T-helper 2 cell treated with Interferon-gamma antibody and Interleukin-4, amounts not matched to agents 5 μg/mL and 100 μg/mL, for 36 hours (primary cell): ENCODE data around the gene NDUFS7.

Experiments
- DNase-seq: peaks from one replicate; pipeline ENCODE4 v3.0.0; 2021; ENCODE audit warnings: low spot score
- H3K27ac Mint-ChIP-seq: one replicate; pipeline ENCODE4 v1.8.0; 2021; ENCODE audit warnings: mild to moderate bottlenecking, mixed read lengths
- H3K27me3 Mint-ChIP-seq: one replicate; pipeline ENCODE4 v1.8.0; 2021; ENCODE audit warnings: low read depth, mixed read lengths
- H3K36me3 Mint-ChIP-seq: one replicate; pipeline ENCODE4 v1.8.0; 2021; ENCODE audit warnings: low read depth, mixed read lengths
- H3K4me1 Mint-ChIP-seq: one replicate; pipeline ENCODE4 v1.8.0; 2021; ENCODE audit warnings: low read depth, mixed read lengths
- H3K4me3 Mint-ChIP-seq: one replicate; pipeline ENCODE4 v1.8.0; 2022; ENCODE audit warnings: mild to moderate bottlenecking, moderate library complexity, mixed read lengths
- H3K9me3 Mint-ChIP-seq: one replicate; pipeline ENCODE4 v1.8.0; 2021; ENCODE audit warnings: mixed read lengths

Gene NDUFS7

DNA sequence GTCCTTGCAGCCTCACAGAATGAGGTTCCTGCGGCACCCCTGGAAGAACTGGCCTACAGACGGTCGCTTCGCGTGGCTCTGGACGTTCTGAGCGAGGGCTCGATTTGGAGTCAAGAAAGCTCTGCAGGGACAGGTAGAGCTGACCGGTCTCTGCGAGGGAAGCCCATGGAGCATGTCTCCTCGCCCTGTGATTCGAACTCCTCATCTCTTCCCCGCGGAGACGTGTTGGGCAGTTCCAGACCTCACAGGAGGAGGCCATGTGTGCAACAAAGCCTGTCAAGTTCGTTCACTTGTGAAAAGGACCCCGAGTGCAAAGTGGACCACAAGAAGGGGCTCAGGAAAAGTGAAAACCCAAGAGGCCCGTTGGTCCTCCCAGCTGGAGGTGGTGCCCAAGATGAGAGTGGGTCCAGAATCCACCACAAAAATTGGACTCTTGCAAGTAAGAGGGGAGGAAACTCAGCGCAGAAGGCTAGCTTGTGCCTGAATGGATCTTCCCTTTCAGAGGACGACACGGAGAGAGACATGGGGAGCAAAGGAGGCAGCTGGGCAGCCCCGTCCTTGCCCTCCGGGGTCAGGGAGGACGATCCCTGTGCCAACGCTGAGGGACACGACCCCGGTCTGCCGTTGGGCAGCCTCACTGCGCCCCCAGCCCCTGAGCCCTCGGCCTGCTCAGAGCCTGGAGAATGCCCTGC is 23.4 kb upstream of the NDUFS7 start:
- DNase-seq, result no peak
- H3K9me3 Mint-ChIP-seq, result no peaks in the 10 kb centered on the region
- H3K27me3 Mint-ChIP-seq, result no peaks in the 10 kb centered on the region
- H3K4me1 Mint-ChIP-seq, result peaks cover 33% of the 10 kb centered on the region
- peaks cover 41% of the 10 kb centered on the region for H3K36me3 Mint-ChIP-seq
- H3K4me3 Mint-ChIP-seq, result no peak overlapping the region
- no peak overlapping the region for H3K27ac Mint-ChIP-seq

- Mint-ChIP-seq H3K27ac (no peak overlapping the region), H3K36me3 (peaks cover 39% of the 10 kb centered on the region), H3K4me3 (no peak overlapping the region), H3K27me3 (no peaks in the 10 kb centered on the region), H3K9me3 (no peaks in the 10 kb centered on the region), H3K4me1 (peaks cover 27% of the 10 kb centered on the region)
- DNase-seq, result no peak
Measured at GRCh38 chr19:1360818-1361461, 22.8 kb upstream of the NDUFS7 start.

DNA sequence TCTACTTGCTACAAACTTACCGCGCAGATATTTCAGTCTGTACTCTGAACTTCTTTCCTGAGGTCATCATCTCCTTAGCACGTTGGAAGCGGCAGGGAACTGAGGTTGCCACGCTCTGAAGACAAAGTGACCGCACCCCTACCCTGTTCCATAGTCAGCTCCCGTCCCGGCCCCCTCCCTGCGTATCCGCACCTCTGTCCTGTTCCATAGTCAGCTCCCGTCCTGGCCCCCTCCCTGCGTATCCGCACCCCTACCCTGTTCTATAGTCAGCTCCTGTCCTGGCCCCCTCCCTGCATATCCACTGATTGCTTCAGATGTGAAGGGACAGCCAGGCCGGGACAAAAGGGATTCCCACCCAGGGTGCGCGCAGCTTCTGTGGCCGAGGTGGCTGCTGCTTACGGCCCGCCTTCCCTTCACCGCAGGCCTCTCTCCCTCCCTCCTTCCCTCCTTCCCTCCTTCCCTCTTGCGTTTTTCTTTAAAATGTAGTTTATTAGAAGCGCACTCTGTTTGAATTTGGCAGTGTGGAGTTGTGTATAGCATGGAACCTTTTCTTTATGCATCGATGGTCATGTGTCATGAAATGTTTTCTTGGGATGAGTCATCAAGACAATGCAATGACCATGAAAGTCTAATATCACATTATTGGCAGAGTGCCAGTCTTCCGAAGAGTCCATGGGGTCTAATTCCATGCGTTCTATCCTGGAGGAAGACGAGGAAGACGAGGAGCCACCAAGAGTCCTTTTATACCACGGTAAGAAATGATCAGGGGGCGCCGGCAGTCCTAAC is 21.9 kb upstream of the NDUFS7 start:
- no peak for DNase-seq
- Mint-ChIP-seq H3K9me3 (no peaks in the 10 kb centered on the region), H3K27me3 (no peaks in the 10 kb centered on the region), H3K4me1 (peaks cover 24% of the 10 kb centered on the region), H3K36me3 (peaks cover 38% of the 10 kb centered on the region), H3K27ac (no peak overlapping the region), H3K4me3 (no peak overlapping the region)

DNA sequence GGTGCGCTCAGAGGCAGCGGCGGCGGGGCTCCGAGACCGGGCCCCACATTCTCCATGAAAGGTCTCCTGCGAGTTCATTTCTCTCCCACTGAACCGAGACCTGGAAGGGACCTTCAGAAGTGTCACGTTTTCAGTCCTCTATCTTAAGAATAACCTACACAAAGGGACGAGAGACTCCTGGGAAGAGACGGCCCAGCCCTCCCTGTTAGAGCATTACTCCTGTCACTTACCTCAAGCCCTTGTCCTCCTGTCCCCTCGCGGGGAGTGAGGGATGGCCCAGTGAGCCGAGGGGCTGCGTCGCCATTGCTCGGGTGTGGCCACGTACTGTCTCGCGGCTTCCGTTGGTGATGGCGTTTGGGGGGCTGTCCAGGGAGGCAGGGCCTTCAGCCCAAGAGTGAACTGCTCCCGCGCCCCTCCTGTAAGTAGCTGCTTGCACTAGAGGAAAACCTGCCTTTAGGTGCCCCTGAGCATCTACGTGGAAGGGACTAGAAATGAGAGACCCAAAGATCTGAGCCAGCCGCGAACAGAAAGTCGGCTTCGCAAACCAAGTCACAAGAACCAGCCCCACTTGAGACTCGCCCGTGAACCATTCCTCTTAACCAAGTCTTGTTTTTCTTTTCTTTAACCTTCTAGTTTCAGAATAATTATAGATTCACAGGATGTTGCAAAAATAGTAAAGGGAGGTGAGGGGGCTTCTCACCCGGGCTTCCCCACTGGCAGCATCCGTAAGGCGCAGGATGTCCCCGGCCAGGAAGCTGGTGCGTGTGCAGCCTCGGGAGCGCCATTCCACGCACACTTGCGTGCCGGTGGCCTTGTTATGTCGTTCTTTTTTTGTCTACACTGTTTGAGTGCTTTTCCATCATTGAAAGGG is 21.1 kb upstream of the NDUFS7 start:
- Mint-ChIP-seq H3K36me3 (peaks cover 37% of the 10 kb centered on the region), H3K27me3 (no peaks in the 10 kb centered on the region), H3K9me3 (no peaks in the 10 kb centered on the region), H3K4me1 (peaks cover 20% of the 10 kb centered on the region), H3K4me3 (peak overlapping the region; percentile 48), H3K27ac (no peak overlapping the region)
- DNase-seq, result no peak

DNA sequence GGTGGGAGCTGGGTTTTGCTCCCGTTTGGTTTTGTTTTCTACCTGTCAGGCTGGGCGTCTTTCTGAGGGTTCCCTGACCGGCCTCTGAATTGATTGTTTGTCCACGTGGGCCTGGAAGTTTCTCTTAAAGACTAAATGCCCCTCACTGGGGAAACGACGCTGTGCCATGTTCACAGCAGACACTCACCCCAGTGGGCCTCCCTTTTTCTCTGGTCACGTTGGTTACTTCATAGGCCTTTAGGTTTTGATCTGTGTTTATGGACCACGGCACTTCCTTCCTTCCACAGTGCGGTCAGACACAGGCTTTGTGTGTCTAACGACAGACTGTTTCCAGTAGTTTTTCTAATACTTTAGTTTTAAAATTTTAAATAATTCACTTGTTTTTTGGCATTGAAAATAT is 20.1 kb upstream of the NDUFS7 start:
- no peak for DNase-seq
- H3K4me1 Mint-ChIP-seq, result peaks cover 20% of the 10 kb centered on the region

DNA sequence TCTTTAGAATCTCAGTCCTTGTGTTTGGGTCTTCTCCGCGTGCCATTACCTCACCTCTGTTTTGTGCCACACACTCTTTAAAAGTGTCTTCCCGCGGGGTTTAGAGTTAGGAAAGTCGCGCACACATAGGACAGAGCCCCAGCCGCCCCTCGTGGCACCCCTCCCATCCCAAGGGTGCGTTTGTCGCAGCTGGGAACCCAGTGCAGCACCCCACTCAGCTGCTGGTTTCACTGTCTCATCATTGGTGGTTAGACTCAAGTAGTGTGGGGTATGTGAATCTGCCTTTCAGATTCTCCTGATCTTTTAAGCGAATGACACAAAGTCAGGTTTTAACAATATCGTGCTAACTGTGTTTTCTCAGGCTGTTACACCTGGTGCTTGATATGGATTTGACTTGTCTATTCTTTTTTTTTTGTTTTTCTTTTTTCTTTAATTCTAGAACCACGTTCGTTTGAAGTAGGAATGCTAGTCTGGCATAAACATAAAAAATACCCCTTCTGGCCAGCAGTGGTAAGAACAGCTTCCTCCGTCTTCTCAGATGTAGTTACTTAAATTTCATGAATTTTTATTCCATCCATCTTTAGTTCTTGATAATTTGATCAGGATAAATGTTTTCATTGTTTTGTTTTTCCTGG is 19.5 kb upstream of the NDUFS7 start:
- peaks cover 25% of the 10 kb centered on the region for H3K36me3 Mint-ChIP-seq

More for the DNA sequence above, 20.1 kb upstream of the NDUFS7 start:
- Mint-ChIP-seq H3K4me3 (peak overlapping the region; percentile 48), H3K27me3 (no peaks in the 10 kb centered on the region), H3K27ac (peak overlapping the region; percentile 70), H3K36me3 (peaks cover 30% of the 10 kb centered on the region), H3K9me3 (no peaks in the 10 kb centered on the region)

GRCh38 chr19:1365319-1366269 is 18.1 kb upstream of the NDUFS7 start:
- H3K27me3 Mint-ChIP-seq, result no peaks in the 10 kb centered on the region
- no peak overlapping the region for H3K27ac Mint-ChIP-seq
- H3K4me3 Mint-ChIP-seq, result no peak overlapping the region
- peaks cover 20% of the 10 kb centered on the region for H3K4me1 Mint-ChIP-seq
- peaks cover 20% of the 10 kb centered on the region for H3K36me3 Mint-ChIP-seq
- H3K9me3 Mint-ChIP-seq, result no peaks in the 10 kb centered on the region
- DNase-seq, result no peak

More for the DNA sequence above, 19.5 kb upstream of the NDUFS7 start:
- no peak for DNase-seq
- Mint-ChIP-seq H3K27me3 (no peaks in the 10 kb centered on the region), H3K27ac (peak overlapping the region; percentile 4), H3K4me1 (peaks cover 20% of the 10 kb centered on the region), H3K4me3 (peak overlapping the region; percentile 48), H3K9me3 (no peaks in the 10 kb centered on the region)

- Mint-ChIP-seq H3K36me3 (peaks cover 20% of the 10 kb centered on the region), H3K4me1 (peaks cover 20% of the 10 kb centered on the region), H3K27ac (no peak overlapping the region), H3K27me3 (no peaks in the 10 kb centered on the region), H3K4me3 (no peak overlapping the region), H3K9me3 (no peaks in the 10 kb centered on the region)
- no peak for DNase-seq
Measured at GRCh38 chr19:1366296-1366695, 17.4 kb upstream of the NDUFS7 start.

- Mint-ChIP-seq H3K4me1 (peaks cover 17% of the 10 kb centered on the region), H3K27ac (no peak overlapping the region), H3K4me3 (no peak overlapping the region), H3K36me3 (peaks cover 17% of the 10 kb centered on the region), H3K27me3 (no peaks in the 10 kb centered on the region), H3K9me3 (no peaks in the 10 kb centered on the region)
- DNase-seq, result no peak
Measured at GRCh38 chr19:1366899-1367870, 16.5 kb upstream of the NDUFS7 start.

DNA sequence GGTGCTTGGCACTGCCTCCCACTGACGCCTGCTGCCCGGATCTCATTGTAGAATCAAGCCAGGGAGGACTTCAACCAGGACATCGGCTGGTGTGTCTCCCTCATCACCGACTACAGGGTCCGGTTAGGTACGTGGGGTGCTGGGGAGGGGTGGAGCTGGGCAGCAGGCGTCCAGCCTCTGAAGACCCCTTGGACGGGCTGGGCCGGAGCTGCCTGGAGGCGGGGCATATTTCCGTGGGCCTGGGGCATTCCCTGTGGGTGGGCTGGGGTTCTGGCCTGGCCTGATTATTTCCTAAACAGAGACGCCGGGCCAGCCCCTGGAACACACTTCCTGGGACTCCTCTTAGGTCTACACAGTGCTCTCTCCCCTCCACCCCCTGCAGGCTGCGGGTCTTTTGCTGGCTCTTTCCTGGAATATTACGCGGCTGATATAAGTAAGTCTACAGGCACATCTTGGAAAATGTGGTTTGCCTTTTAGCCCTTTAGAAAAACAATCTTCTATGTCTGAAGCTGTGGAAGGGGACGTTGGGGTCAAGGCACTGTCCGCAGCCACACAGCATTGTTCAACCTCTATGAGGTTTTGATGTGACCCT is 14.4 kb upstream of the NDUFS7 start:
- H3K4me1 Mint-ChIP-seq, result peaks cover 2% of the 10 kb centered on the region
- no peak overlapping the region for H3K4me3 Mint-ChIP-seq
- peaks cover 20% of the 10 kb centered on the region for H3K36me3 Mint-ChIP-seq
- no peaks in the 10 kb centered on the region for H3K9me3 Mint-ChIP-seq
- H3K27ac Mint-ChIP-seq, result no peak overlapping the region
- no peaks in the 10 kb centered on the region for H3K27me3 Mint-ChIP-seq
- DNase-seq, result no peak

- Mint-ChIP-seq H3K27ac (no peak overlapping the region), H3K9me3 (no peaks in the 10 kb centered on the region), H3K4me3 (no peak overlapping the region), H3K27me3 (no peaks in the 10 kb centered on the region), H3K36me3 (peaks cover 20% of the 10 kb centered on the region), H3K4me1 (no peaks in the 10 kb centered on the region)
- no peak for DNase-seq
Measured at GRCh38 chr19:1370579-1371361, 12.9 kb upstream of the NDUFS7 start.
